ENCODE data around the gene CDH20. TPM values are rescaled to one million over a fixed set of nuclear protein-coding genes. Genes with fewer than 3 reads are reported as not detected.

CDH20 gene
- total RNA-seq, 1 experiment from 2014 or later = not detected

DNA sequence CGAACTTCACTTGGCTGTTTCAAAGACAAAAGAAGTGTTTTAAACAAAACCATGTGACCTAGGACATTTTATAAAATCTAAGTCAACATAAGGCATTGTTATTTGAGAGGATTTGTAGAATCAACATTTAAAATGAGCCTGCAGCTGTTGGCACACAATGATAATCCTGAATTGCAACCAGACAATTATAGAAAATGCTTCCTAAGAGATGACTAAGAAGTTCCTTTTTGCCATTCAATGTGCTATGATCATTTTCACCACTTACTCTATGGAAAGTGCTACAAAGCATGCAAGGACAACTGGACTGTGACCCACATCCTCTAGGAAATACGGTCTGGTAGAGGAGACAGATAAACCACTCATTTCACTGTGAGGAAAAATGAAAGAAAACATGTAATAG, 246.4 kb downstream of the CDH20 start:
- TF ChIP-seq EGR1 (IDR thresholded peaks at IDR 0.05; ENCODE audit: low read depth) = no peak
- no peak for TF ChIP-seq EZH2 (IDR thresholded peaks at IDR 0.05)
- TF ChIP-seq SRF (IDR thresholded peaks at IDR 0.05; ENCODE audit: low read depth) = no peak
- no peak for TF ChIP-seq POLR2AphosphoS5 (IDR thresholded peaks at IDR 0.05; ENCODE audit: low read depth, low read length)
- no peak for TF ChIP-seq SIN3A (IDR thresholded peaks at IDR 0.05; ENCODE audit: low read depth)
- no peak for TF ChIP-seq POLR2A (IDR thresholded peaks at IDR 0.05; ENCODE audit: borderline replicate concordance, extremely low read depth, insufficient read depth, insufficient read length)
- TF ChIP-seq, protein P1, sequence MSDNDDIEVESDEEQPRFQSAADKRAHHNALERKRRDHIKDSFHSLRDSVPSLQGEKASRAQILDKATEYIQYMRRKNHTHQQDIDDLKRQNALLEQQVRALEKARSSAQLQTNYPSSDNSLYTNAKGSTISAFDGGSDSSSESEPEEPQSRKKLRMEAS (IDR thresholded peaks at IDR 0.05) = no peak
- no peak for TF ChIP-seq FOSL1 (IDR thresholded peaks at IDR 0.05; ENCODE audit: low read depth)
- TF ChIP-seq ELF1 (IDR thresholded peaks at IDR 0.05; ENCODE audit: borderline replicate concordance, low read depth) = no peak
- TF ChIP-seq EZH2phosphoT487 (IDR thresholded peaks at IDR 0.05; ENCODE audit: borderline replicate concordance) = no peak
- TF ChIP-seq, protein P2, sequence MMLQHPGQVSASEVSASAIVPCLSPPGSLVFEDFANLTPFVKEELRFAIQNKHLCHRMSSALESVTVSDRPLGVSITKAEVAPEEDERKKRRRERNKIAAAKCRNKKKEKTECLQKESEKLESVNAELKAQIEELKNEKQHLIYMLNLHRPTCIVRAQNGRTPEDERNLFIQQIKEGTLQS (IDR thresholded peaks at IDR 0.05) = no peak
- no peak for TF ChIP-seq TCF7L2 (IDR thresholded peaks at IDR 0.05; ENCODE audit: borderline replicate concordance, extremely low read depth, insufficient read depth, insufficient read length)
- no peak for TF ChIP-seq SP1 (IDR thresholded peaks at IDR 0.05; ENCODE audit: low read depth)
- no peak for TF ChIP-seq ZNF274 (IDR thresholded peaks at IDR 0.05; ENCODE audit: low read depth, low read length)
- TF ChIP-seq, protein P3, sequence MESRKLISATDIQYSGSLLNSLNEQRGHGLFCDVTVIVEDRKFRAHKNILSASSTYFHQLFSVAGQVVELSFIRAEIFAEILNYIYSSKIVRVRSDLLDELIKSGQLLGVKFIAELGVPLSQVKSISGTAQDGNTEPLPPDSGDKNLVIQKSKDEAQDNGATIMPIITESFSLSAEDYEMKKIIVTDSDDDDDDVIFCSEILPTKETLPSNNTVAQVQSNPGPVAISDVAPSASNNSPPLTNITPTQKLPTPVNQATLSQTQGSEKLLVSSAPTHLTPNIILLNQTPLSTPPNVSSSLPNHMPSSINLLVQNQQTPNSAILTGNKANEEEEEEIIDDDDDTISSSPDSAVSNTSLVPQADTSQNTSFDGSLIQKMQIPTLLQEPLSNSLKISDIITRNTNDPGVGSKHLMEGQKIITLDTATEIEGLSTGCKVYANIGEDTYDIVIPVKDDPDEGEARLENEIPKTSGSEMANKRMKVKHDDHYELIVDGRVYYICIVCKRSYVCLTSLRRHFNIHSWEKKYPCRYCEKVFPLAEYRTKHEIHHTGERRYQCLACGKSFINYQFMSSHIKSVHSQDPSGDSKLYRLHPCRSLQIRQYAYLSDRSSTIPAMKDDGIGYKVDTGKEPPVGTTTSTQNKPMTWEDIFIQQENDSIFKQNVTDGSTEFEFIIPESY (IDR thresholded peaks at IDR 0.05; ENCODE audit: extremely low read depth, insufficient replicate concordance, low read length) = no peak
- TF ChIP-seq CBX3 (IDR thresholded peaks at IDR 0.05; ENCODE audit: low read depth) = no peak
- TF ChIP-seq, protein P4, sequence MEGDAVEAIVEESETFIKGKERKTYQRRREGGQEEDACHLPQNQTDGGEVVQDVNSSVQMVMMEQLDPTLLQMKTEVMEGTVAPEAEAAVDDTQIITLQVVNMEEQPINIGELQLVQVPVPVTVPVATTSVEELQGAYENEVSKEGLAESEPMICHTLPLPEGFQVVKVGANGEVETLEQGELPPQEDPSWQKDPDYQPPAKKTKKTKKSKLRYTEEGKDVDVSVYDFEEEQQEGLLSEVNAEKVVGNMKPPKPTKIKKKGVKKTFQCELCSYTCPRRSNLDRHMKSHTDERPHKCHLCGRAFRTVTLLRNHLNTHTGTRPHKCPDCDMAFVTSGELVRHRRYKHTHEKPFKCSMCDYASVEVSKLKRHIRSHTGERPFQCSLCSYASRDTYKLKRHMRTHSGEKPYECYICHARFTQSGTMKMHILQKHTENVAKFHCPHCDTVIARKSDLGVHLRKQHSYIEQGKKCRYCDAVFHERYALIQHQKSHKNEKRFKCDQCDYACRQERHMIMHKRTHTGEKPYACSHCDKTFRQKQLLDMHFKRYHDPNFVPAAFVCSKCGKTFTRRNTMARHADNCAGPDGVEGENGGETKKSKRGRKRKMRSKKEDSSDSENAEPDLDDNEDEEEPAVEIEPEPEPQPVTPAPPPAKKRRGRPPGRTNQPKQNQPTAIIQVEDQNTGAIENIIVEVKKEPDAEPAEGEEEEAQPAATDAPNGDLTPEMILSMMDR (IDR thresholded peaks at IDR 0.05 in 2 of 3, conservative IDR thresholded peaks at IDR 0.05 in 1 of 3; ENCODE audit: borderline replicate concordance in 1 of 3, insufficient read depth in 1 of 3, low read depth in 2 of 3, low read length in 2 of 3) = no peak
- ChIA-PET POLR2A (no interaction called here), RAD21 (ENCODE audit: low non-redundant PET in 1 of 2, low total read pairs in 2 of 2, uncharacterized antibody in 2 of 2, unreplicated experiment in 2 of 2) (no interaction called here), CTCF (interaction anchor here (3.2 kb wide), 1 partner anchor 552 kb away, joined by 16 read pairs; no protein-coding TSS in a partner anchor)
- Histone ChIP-seq H3K9me2 (ENCODE audit: insufficient read depth) (no peaks in the 10 kb centered on the region), H3K4me3 (replicated peaks in 1 of 2; ENCODE audit: low read depth in 1 of 2, low read length in 2 of 2) (no peak overlapping the region), H4K20me1 (ENCODE audit: insufficient read depth) (no peaks in the 10 kb centered on the region), H3K79me2 (ENCODE audit: insufficient read depth, low read length) (no peaks in the 10 kb centered on the region), H3K4me1 (ENCODE audit: control insufficient read depth in 1 of 2, insufficient read depth in 2 of 2, low read length in 2 of 2) (peaks cover 0 to 9% of the 10 kb centered on the region in 2 experiments; a peak in 2 of 4 replicates), H3K9ac (ENCODE audit: low read length) (no peak overlapping the region), H3K27me3 (ENCODE audit: insufficient read depth, low read length) (no peaks in the 10 kb centered on the region), H2AFZ (ENCODE audit: low read depth, low read length, poor library complexity, severe bottlenecking) (no peak overlapping the region), H3K9me3 (ENCODE audit: control insufficient read depth in 1 of 2, insufficient read depth in 1 of 2, low read depth in 1 of 2, low read length in 2 of 2) (no peaks in the 10 kb centered on the region), H3K36me3 (ENCODE audit: control insufficient read depth in 1 of 2, insufficient read depth in 2 of 2, low read length in 2 of 2) (no peaks in the 10 kb centered on the region), H3K27ac (ENCODE audit: low read depth, low read length) (no peak overlapping the region), H3K4me2 (ENCODE audit: low read length) (no peak overlapping the region)
- intact Hi-C loops (cut with micrococcal nuclease) = no loop called here
- DNase-seq (ENCODE audit: low read depth, low spot score) (no peak), ATAC-seq (no peak)
- no TSS peak for BruUV-seq (replicated peaks)
